PFSK-1 (cell line): Measurements from ENCODE around the gene TAF6L.

Experiments used
- FOXP2 ChIP-seq: optimal IDR thresholded peaks from 2 replicates; pipeline ENCODE3; 2011; ENCODE audit warnings: borderline replicate concordance, control low read depth, inconsistent platforms; ENCODE audit not compliant: insufficient read depth; ENCODE audit errors: extremely low read length, extremely low read depth
- POLR2AphosphoS5 ChIP-seq: IDR thresholded peaks from 2 replicates; pipeline ENCODE4 v1.6.1; 2012; ENCODE audit warnings: low read depth, mild to moderate bottlenecking, control low read depth, low read length, moderate library complexity
- REST ChIP-seq, 2 experiments: IDR thresholded peaks; 2 replicates each; pipeline versions ENCODE4 v1.6.1 to v1.8.0; 2011 to 2012; ENCODE audit warnings: low read depth in 2 of 2, low read length in 2 of 2, control low read depth in 1 of 2, inconsistent platforms in 1 of 2, mild to moderate bottlenecking in 1 of 2, moderate library complexity in 1 of 2; ENCODE audit not compliant: insufficient read depth in 1 of 2
- SIN3A ChIP-seq: IDR thresholded peaks from 2 replicates; pipeline ENCODE4 v1.6.1; 2012; ENCODE audit warnings: mild to moderate bottlenecking, low read length, moderate library complexity, borderline replicate concordance; ENCODE audit not compliant: insufficient read depth
- TAF1 ChIP-seq: IDR thresholded peaks from 2 replicates; pipeline ENCODE4 v1.6.1; 2012; ENCODE audit warnings: low read length, control low read depth, borderline replicate concordance; ENCODE audit not compliant: insufficient read depth

The TAF6L gene

GRCh38 chr11:62804310-62805075 lies 33.3 kb downstream of the TAF6L start:
- TF ChIP-seq FOXP2 (no peak), POLR2AphosphoS5 (no peak), REST (IDR thresholded peaks at IDR 0.05; ENCODE audit: insufficient read depth in 1 of 2, low read depth in 2 of 2, low read length in 2 of 2) (no peak), SIN3A (no peak), TAF1 (no peak)

- peak; percentile 90; the same call in 1 of the 2 replicates for TF ChIP-seq SIN3A
- TF ChIP-seq REST (IDR thresholded peaks at IDR 0.05; ENCODE audit: insufficient read depth in 1 of 2, low read depth in 2 of 2, low read length in 2 of 2): peak in 1 of 2 experiments; percentile 65
- TF ChIP-seq TAF1: peak; percentile 99
- peak; percentile 100 for TF ChIP-seq POLR2AphosphoS5
- peak; percentile 56 for TF ChIP-seq FOXP2
These were observed 34.1 kb downstream of the TAF6L start, which contains the start of gene NXF1 for GRCh38 chr11:62805076-62805892. TSS of gene NXF1 (minus strand) at chr11:62805440. CDS start at chr11:62805356, 84 bp downstream.

- TF ChIP-seq FOXP2 (no peak), SIN3A (no peak), POLR2AphosphoS5 (no peak), REST (IDR thresholded peaks at IDR 0.05; ENCODE audit: insufficient read depth in 1 of 2, low read depth in 2 of 2, low read length in 2 of 2) (no peak), TAF1 (no peak)
These were observed 34.8 kb downstream of the TAF6L start for GRCh38 chr11:62805961-62806441.

- TF ChIP-seq REST (IDR thresholded peaks at IDR 0.05; ENCODE audit: insufficient read depth in 1 of 2, low read depth in 2 of 2, low read length in 2 of 2): no peak
- no peak for TF ChIP-seq SIN3A
- TF ChIP-seq FOXP2: no peak
- TF ChIP-seq POLR2AphosphoS5: no peak
- TF ChIP-seq TAF1: no peak
These were observed 35.5 kb downstream of the TAF6L start for GRCh38 chr11:62806611-62807121.
